HG03378 (cell line): ENCODE data around the gene CISH.

Experiments used
- ATAC-seq: cut with Tn5 transposase; IDR thresholded peaks from one replicate; pipeline ENCODE4 v1.9.1; 2021; ENCODE audit warnings: mild to moderate bottlenecking, moderate library complexity; ENCODE audit not compliant: unreplicated experiment

Gene CISH

GRCh38 chr3:50600141-50600753 is 11.3 kb downstream of the CISH start:
- ATAC-seq = no peak

DNA sequence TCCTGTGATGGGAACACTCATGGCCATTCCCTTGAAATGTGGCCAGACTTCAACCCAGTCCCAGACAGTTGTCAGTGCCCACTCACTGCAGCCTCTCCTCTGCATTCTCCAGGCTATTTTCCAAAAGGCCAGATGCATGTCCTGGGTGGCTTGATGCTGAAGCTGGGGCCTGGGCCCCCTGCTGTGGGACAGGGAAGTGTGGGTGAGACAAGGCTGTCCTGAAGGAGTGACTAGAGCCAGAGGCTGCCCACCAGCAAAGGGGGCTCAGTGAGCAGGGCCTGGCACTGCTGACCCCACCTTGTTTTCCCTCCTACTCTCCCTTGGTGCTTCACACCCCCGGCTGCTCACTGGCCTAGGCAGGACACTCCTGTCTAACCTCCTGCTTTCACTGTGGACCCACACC is 11.9 kb downstream of the CISH start:
- no peak for ATAC-seq

GRCh38 chr3:50599115-50599715 is 12.4 kb downstream of the CISH start:
- no peak for ATAC-seq

DNA sequence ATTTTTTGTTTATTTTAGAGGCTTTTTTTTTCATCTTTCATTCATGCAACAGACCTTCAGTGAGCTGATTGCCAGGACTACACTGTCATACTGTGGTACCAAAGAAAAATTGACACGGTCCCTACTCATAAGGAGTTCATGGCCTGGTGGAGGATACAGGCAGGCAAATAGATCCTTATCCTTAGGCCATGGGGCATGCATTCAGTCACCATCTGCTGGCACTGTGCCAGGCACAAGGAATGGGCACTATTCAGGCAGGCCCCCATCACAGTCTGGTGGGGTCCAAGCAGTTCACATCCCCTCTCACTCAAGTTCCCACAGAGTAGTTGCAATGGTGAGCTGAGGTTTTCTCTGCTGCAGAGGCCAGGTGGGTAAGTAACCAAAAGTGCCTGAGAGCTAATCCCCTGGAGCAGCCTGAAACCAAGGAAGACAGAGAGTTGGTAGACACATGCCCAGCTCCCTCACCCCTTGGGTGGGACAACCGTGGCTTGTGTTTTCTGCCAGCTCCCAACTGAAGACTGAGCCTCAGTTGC is 17.3 kb downstream of the CISH start:
- no peak for ATAC-seq

- ATAC-seq = no peak
Observed at GRCh38 chr3:50592568-50592967, 19.0 kb downstream of the CISH start.

DNA sequence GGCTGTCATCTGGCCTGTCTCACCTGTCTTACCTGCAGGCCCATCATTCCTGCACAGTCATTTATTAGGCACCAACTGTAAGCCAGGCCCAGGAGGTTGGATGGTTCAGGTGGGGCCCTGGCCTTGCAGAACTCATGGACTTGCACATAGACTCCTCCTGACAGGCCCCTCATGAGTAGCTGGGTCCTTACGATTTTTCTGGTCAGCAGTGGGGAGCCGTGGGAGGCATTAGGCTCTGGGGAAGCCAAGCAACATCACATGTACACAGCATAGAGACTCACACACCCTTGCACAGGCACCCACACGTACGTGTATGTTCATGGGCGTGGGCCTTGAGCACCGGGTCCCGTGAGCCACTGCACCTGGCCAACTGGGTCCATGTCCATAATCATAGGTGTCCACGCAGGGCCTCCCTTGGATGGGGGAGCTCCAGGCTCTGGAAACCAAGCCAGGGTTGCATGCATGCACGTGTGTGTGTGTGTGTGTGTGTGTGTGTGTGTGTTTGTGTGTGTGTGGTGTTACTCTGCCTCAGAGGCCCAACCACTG is 20.3 kb downstream of the CISH start:
- ATAC-seq = no peak

DNA sequence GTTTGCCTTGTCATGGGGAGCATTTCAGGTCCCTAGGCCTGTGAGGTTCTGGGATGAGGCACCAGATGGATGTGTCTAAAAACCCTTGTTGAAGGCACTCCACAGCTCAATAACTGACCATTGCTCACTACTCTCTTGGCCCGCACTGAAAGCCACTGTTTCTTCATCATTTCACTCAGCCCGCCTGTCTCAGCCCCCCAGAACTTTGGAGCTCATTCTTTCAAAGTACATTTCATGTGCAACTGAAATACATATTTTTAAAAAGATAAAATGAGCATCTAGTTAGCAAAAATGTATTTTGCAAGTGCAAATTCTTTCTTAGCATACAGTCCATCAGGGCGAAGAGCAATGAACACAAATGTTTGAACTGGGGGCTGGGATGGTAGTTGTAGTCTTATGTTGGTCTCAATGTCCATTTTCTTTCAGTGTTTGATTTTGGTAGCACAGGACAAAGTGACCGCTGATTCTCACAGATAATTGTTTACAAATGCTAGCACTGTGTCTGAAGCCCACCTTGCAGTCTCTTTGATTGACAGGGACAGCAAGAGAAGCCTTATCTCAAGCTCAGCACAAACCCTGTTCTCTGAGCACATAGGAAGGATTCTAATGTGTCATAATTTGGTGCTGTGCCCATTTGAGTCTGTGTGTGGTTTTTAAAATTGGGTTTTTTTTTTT is 22.7 kb downstream of the CISH start:
- ATAC-seq = no peak

GRCh38 chr3:50587806-50588758 is 23.5 kb downstream of the CISH start:
- peak; percentile 31 for ATAC-seq

DNA sequence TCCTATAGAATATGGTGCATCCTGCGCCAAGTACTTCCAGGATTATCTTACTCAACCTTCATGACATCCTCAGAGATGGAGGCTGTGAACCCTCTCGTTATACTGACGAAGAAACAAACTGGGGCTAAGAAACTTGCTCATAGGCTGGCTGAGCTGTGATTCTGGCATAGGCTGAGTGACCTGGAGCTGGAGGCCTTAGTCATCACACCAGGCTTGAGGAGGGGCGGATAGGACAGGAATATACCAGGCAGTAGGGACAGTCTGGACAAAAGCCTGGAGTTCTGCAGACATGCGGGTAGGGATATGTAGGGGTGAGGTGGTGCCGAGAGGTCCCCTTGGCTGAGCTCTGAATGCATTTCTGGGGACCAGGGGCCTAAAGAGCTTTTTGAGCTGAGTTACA is 24.2 kb downstream of the CISH start:
- no peak for ATAC-seq

DNA sequence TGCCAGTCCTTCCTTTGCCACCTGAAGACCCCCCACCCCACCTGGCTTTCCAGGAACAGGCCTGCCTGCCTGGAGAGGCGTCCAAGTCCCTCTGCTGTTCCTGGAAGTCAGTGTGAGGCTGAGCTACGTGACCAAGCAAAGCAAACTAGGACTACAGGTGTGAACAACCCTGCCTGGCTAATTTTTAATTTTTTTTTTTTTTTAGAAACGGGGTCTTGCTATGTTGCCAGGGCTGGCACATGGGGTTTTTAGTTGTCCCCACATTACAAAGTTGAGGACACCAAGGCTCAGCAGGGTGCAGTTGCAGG is 24.9 kb downstream of the CISH start:
- ATAC-seq = no peak

DNA sequence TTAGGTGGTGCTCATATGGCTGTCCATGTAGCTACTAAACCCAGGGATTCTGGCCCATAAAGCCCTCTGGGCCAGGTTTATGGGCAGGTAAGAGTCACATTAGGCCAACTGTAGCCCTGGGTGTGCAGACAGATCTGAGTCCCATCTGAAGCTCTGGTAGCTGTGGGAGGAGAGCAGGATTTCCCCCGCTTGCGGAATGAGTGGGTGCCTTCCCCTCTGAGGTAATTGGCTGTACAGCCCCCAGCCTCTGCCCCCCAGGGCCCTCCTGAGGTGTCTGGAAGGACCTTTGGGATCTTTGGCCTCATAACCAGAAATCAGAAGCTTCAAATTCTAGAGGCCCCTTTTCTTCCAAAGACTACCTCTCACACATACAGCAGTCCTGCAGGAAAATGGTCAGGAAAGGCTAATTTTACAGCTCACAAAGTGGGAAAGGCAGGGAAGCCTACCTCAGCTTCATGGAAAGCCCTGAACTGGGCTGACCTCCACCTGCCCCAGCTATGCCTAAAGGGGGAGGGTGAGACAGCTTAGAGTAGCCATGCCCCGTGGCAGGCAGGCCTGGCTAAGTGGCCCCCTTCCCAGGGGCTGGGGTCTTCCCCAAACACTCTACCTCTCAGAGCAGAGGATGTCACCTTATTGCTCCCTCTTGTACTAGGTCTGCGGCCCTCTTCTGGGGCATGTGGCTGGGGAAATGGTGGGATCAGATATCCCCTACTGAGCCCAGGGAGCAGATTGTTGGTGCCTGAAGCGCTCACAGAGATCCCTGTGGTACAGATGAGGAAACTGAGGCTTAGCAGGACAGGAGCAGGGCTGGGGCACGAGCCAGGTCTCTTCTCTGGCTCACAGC is 25.4 kb downstream of the CISH start:
- no peak for ATAC-seq

DNA sequence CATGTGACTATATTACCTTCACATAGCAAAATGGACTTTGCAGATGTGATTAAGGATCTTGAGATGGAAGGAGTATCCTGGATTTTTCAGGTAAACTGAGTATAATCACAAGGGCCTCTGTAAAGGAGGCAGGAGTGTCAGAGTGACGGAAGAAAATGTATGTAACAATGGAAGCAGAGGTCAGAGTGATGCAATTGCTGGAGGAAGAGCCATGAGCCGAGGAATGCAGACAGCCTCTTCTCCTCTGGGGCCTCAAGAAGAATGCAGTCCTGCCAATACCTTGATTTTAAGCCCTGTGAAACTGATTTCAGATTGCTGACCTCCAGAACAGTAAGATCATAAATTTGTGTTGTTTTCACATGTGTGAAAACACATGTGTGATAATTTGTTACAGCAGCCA is 27.2 kb downstream of the CISH start:
- no peak for ATAC-seq

GRCh38 chr3:50583897-50584296 is 27.7 kb downstream of the CISH start:
- ATAC-seq = no peak

- ATAC-seq = no peak
Observed at GRCh38 chr3:50582083-50582482, 29.5 kb downstream of the CISH start.

DNA sequence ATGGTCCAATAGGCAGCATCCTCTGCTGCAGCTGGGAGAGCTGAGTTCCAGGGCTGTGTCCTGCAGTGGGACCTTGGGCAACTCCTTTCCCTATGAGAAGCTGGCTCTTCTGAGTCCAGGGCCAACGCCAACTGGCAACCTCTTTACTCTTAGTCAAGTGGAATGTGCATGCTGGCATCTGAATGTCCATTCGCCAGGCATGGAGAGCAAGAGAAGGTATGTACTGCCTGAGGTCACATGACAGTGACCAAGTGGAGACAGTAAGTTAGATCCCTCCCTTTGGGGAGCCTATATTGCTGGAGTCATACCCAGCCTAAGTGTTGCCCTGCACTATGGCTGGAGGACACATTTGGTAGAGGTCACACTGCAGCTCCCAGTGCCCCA is 30.1 kb downstream of the CISH start:
- no peak for ATAC-seq

- ATAC-seq = no peak
Observed at GRCh38 chr3:50580683-50581458, 30.7 kb downstream of the CISH start.

DNA sequence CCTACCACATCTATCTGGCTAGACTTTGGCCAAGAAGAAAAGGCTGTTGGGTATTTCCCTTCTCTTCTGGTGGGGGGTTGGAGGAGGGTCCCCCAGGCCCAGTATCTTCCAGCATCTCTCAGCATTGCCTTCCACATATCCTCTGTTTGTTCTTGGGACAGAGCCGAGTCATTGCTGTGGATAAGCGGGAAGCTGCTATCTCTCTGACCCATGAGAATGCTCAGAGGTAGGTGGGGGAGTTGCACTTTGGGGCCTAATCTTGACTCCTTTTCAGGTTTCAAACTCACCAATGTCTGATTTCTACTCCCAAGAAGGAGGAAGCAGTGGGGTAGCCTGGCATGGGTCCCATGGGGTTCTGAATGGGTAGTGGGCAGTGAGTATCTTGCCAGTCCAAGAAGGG is 34.2 kb downstream of the CISH start:
- no peak for ATAC-seq

DNA sequence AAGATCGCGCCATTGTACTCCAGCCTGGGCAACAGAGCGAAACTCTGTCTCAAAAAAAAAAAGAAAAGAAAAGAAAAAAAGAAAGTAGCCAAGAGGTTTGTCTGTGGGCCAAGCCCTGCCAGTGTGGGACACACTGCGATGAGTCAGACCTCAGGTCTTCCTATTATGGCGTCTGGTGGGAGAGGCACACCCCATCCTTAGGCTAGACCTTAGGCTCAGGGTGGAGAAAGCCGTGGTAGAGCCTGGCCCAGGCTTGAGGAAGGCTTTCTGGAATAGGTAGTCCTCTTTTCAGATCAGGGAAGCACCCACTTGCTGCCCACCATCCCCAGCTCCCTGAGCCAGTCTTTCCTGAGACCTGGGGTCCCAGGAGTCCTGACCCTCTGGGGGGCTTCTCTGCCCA is 36.2 kb downstream of the CISH start:
- ATAC-seq = no peak

- ATAC-seq = no peak
Observed at GRCh38 chr3:50574444-50574831, 37.1 kb downstream of the CISH start.
